K562 (cell line): ENCODE results near the gene WDR54. TPM values are rescaled to one million over a fixed set of nuclear protein-coding genes. Genes with fewer than 3 reads are reported as not detected.

Experiments
- BCLAF1 ChIP-seq, 2 experiments: fragments of 450-650 bp in 1 of 2; IDR thresholded peaks; 2 replicates each; pipeline ENCODE4 v1.6.1; 2011 to 2017; ENCODE audit warnings: low read depth in 2 of 2, antibody characterized with exemption in 1 of 2, borderline replicate concordance in 1 of 2, low read length in 1 of 2, mild to moderate bottlenecking in 1 of 2, mixed read lengths in 1 of 2; ENCODE audit not compliant: control insufficient read depth in 1 of 2
- DIDO1 ChIP-seq: fragments of 450-650 bp; IDR thresholded peaks from 2 replicates; pipeline ENCODE4 v1.6.1; 2016; ENCODE audit warnings: low read depth, missing biosample characterization, missing genetic modification characterization
- NBN ChIP-seq: fragments of 450-650 bp; IDR thresholded peaks from 2 replicates; pipeline ENCODE4 v1.6.1; 2016; ENCODE audit warnings: low read depth, mild to moderate bottlenecking
- RNF219 ChIP-seq: fragments of 250-450 bp; sonication (Bioruptor Pico); IDR thresholded peaks from 2 replicates; pipeline ENCODE4 v1.5.0; 2022; ENCODE audit warnings: mild to moderate bottlenecking
- polyA plus RNA-seq, 8 experiments: library from polyadenylated mRNA; depleted of rRNA in 4 of 8; stranded (reverse) in 5 of 8; unstranded in 3 of 8; fragments of >200 nt; fragmentation: Nextera tagmentation in 2 of 8; fragmentation: Illumina TruSeq in 1 of 8; extraction: Ambion mirVana in 2 of 8; extraction: Trizol in 1 of 8; gene quantifications; 2 replicates each; pipeline versions ENCODE4 v1.2.1 to v1.2.3, GENCODE V29; 2011 to 2014; ENCODE audit warnings: inconsistent platforms in 1 of 8, missing spikeins in 1 of 8
- total RNA-seq, 7 experiments: library from RNA; depleted of rRNA in 6 of 7; stranded (reverse); fragments of >200 nt in 6 of 7; fragmentation: Illumina TruSeq in 2 of 7; extraction: Trizol in 2 of 7; gene quantifications; 2 replicates each; pipeline versions ENCODE4 v1.2.1 to v1.2.3, GENCODE V29; 2011 to 2021; ENCODE audit warnings: low replicate concordance in 1 of 7

The WDR54 gene
- total and polyA plus RNA-seq, 9 of the 15 experiments (the other 6 are each of a cell fraction or from before 2014, with no cell fraction given): 5.2 to 15.2 (median 7.4) TPM

GRCh38 chr2:74390606-74391005 is 30.9 kb upstream of the WDR54 start (continued):
- no peak for TF ChIP-seq RNF219 (CRISPR knock-in tag)
- TF ChIP-seq NBN: no peak
- TF ChIP-seq DIDO1 (tag): no peak
- no peak for TF ChIP-seq BCLAF1 (IDR thresholded peaks at IDR 0.05; ENCODE audit: borderline replicate concordance in 1 of 2, control insufficient read depth in 1 of 2, low read depth in 2 of 2, low read length in 1 of 2)
